WTC11 (cell line): Measurements from ENCODE around the gene GRK4.

ENCODE experiments used
- MLX ChIP-seq: sonication (generic); formaldehyde crosslinking; IDR thresholded peaks from 2 replicates; pipeline ENCODE4 v1.8.1; 2023; ENCODE audit warnings: mild to moderate bottlenecking, missing genetic modification reagents, moderate library complexity
- RELA ChIP-seq: sonication (generic); formaldehyde crosslinking; IDR thresholded peaks from 2 replicates; pipeline ENCODE4 v1.8.1; 2022; ENCODE audit warnings: missing genetic modification reagents, mild to moderate bottlenecking, borderline replicate concordance
- TCF7 ChIP-seq: sonication (generic); formaldehyde crosslinking; IDR thresholded peaks from 2 replicates; pipeline ENCODE4 v1.8.0; 2022; ENCODE audit warnings: mild to moderate bottlenecking, low read depth, missing genetic modification reagents, moderate library complexity
- TP53 ChIP-seq: sonication (generic); formaldehyde crosslinking; IDR thresholded peaks from 2 replicates; pipeline ENCODE4 v1.8.1; 2023; ENCODE audit warnings: mild to moderate bottlenecking, missing genetic modification reagents
- ZNF232 ChIP-seq: sonication (generic); formaldehyde crosslinking; IDR thresholded peaks from 2 replicates; pipeline ENCODE4 v1.8.0; 2022; ENCODE audit warnings: mild to moderate bottlenecking, missing genetic modification reagents
- TF ChIP-seq, protein P1 (sequence below): fragments of 200-600 bp; IDR thresholded peaks from 2 replicates; pipeline ENCODE4 v1.8.0; 2022; ENCODE audit warnings: antibody characterized with exemption
- TF ChIP-seq, protein P2 (sequence below): sonication (generic); formaldehyde crosslinking; IDR thresholded peaks from 2 replicates; pipeline ENCODE4 v1.8.0; 2022; ENCODE audit warnings: mild to moderate bottlenecking, missing genetic modification reagents
- TF ChIP-seq, protein P3 (sequence below): sonication (generic); formaldehyde crosslinking; IDR thresholded peaks from 2 replicates; pipeline ENCODE4 v1.8.0; 2022; ENCODE audit warnings: missing genetic modification reagents

GRCh38 chr4:2944091-2944482 is 19.3 kb upstream of the GRK4 start:
- TF ChIP-seq RELA (CRISPR knock-in tag): no peak
- no peak for TF ChIP-seq TCF7 (CRISPR knock-in tag)
- TF ChIP-seq, protein P1, sequence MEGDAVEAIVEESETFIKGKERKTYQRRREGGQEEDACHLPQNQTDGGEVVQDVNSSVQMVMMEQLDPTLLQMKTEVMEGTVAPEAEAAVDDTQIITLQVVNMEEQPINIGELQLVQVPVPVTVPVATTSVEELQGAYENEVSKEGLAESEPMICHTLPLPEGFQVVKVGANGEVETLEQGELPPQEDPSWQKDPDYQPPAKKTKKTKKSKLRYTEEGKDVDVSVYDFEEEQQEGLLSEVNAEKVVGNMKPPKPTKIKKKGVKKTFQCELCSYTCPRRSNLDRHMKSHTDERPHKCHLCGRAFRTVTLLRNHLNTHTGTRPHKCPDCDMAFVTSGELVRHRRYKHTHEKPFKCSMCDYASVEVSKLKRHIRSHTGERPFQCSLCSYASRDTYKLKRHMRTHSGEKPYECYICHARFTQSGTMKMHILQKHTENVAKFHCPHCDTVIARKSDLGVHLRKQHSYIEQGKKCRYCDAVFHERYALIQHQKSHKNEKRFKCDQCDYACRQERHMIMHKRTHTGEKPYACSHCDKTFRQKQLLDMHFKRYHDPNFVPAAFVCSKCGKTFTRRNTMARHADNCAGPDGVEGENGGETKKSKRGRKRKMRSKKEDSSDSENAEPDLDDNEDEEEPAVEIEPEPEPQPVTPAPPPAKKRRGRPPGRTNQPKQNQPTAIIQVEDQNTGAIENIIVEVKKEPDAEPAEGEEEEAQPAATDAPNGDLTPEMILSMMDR: no peak
- no peak for TF ChIP-seq MLX (CRISPR knock-in tag)
- no peak for TF ChIP-seq ZNF232
- TF ChIP-seq, protein P2, sequence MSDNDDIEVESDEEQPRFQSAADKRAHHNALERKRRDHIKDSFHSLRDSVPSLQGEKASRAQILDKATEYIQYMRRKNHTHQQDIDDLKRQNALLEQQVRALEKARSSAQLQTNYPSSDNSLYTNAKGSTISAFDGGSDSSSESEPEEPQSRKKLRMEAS (CRISPR knock-in tag): no peak
- TF ChIP-seq, protein P3, sequence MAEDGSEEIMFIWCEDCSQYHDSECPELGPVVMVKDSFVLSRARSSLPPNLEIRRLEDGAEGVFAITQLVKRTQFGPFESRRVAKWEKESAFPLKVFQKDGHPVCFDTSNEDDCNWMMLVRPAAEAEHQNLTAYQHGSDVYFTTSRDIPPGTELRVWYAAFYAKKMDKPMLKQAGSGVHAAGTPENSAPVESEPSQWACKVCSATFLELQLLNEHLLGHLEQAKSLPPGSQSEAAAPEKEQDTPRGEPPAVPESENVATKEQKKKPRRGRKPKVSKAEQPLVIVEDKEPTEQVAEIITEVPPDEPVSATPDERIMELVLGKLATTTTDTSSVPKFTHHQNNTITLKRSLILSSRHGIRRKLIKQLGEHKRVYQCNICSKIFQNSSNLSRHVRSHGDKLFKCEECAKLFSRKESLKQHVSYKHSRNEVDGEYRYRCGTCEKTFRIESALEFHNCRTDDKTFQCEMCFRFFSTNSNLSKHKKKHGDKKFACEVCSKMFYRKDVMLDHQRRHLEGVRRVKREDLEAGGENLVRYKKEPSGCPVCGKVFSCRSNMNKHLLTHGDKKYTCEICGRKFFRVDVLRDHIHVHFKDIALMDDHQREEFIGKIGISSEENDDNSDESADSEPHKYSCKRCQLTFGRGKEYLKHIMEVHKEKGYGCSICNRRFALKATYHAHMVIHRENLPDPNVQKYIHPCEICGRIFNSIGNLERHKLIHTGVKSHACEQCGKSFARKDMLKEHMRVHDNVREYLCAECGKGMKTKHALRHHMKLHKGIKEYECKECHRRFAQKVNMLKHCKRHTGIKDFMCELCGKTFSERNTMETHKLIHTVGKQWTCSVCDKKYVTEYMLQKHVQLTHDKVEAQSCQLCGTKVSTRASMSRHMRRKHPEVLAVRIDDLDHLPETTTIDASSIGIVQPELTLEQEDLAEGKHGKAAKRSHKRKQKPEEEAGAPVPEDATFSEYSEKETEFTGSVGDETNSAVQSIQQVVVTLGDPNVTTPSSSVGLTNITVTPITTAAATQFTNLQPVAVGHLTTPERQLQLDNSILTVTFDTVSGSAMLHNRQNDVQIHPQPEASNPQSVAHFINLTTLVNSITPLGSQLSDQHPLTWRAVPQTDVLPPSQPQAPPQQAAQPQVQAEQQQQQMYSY (CRISPR knock-in tag): no peak
- TF ChIP-seq TP53 (CRISPR knock-in tag): no peak
